B cell (primary cell): ENCODE measurements around the gene SLC30A2. TPM values are rescaled to one million over a fixed set of nuclear protein-coding genes. Genes with fewer than 3 reads are reported as not detected.

Experiments used
- ATAC-seq: fragments of 200-7000 bp; cut with Tn5 transposase; one replicate; pipeline ENCODE4 v1.10.0; 2021; ENCODE audit warnings: low read depth, mild to moderate bottlenecking, moderate number of reproducible peaks, moderate library complexity
- CTCF ChIA-PET: fragments of 350-600 bp; sonication (Branson Sonifier 250); formaldehyde crosslinking; loops from one replicate; lab custom pipeline; 2021; ENCODE audit warnings: antibody characterized with exemption, inconsistent platforms; lab: Charles Lee
- POLR2A ChIA-PET: fragments of 350-600 bp; sonication (Branson Sonifier 250); formaldehyde crosslinking; loops from one replicate; lab custom pipeline; 2021; ENCODE audit warnings: antibody characterized with exemption; lab: Charles Lee
- DNase-seq: peaks from one replicate; pipeline ENCODE4 v3.0.0; 2013
- H2AFZ ChIP-seq: 2 replicates; pipeline ENCODE4 v1.6.1; 2012; ENCODE audit warnings: mild to moderate bottlenecking, low read depth, low read length; ENCODE audit not compliant: insufficient read depth, poor library complexity, severe bottlenecking
- H3K27ac ChIP-seq, 2 donors: 1 replicate in 1 of 2; 2 replicates in 1 of 2; pipeline ENCODE4 v1.5.1; 2012 to 2013; ENCODE audit warnings: low read length in 2 of 2, mild to moderate bottlenecking in 2 of 2, moderate library complexity in 1 of 2
- H3K27me3 ChIP-seq, 4 experiments: fragments of 200-600 bp in 1 of 4; sonication (generic) in 1 of 4; replicated peaks in 1 of 4; 1 replicate in 2 of 4; 2 replicates in 2 of 4; pipeline versions ENCODE4 v1.6.1 to v1.7.0; 2013 to 2016; ENCODE audit warnings: low read length in 3 of 4, mild to moderate bottlenecking in 2 of 4, mixed read lengths in 1 of 4, moderate library complexity in 1 of 4; ENCODE audit not compliant: insufficient read depth in 4 of 4, control insufficient read depth in 3 of 4; ENCODE audit errors: control extremely low read depth in 1 of 4
- H3K36me3 ChIP-seq, 2 experiments: replicated peaks in 1 of 2; 1 replicate in 1 of 2; 2 replicates in 1 of 2; pipeline versions ENCODE4 v1.6.1 to v1.7.1; 2013; ENCODE audit warnings: low read length in 1 of 2; ENCODE audit not compliant: insufficient read depth in 2 of 2, control insufficient read depth in 1 of 2; ENCODE audit errors: control extremely low read depth in 1 of 2, extremely low read depth in 1 of 2
- H3K4me1 ChIP-seq, 2 donors: fragments of 200-600 bp in 1 of 2; sonication (generic) in 1 of 2; 1 replicate in 1 of 2; 2 replicates in 1 of 2; pipeline versions ENCODE4 v1.5.1 to v1.6.1; 2013 to 2017; ENCODE audit warnings: low read length in 2 of 2; ENCODE audit not compliant: control insufficient read depth in 2 of 2, insufficient read depth in 2 of 2
- H3K4me2 ChIP-seq: replicated peaks from 2 replicates; pipeline ENCODE3; 2012; ENCODE audit warnings: mild to moderate bottlenecking, low read depth, low read length; ENCODE audit not compliant: poor library complexity, severe bottlenecking
- H3K4me3 ChIP-seq, 5 experiments: fragments of 200-600 bp in 1 of 5; sonication (generic) in 1 of 5; 1 replicate in 3 of 5; 2 replicates in 2 of 5; pipeline versions ENCODE4 v1.5.1 to v1.7.0; 2011 to 2016; ENCODE audit warnings: low read length in 4 of 5, mild to moderate bottlenecking in 4 of 5, low read depth in 2 of 5, control low read depth in 1 of 5, moderate library complexity in 1 of 5; ENCODE audit not compliant: insufficient read depth in 1 of 5; ENCODE audit errors: control extremely low read depth in 1 of 5, extremely low read depth in 1 of 5
- H3K79me2 ChIP-seq: fragments of 200-600 bp; sonication (generic); one replicate; pipeline ENCODE4 v1.6.0; 2016; ENCODE audit warnings: low read length; ENCODE audit not compliant: control insufficient read depth, insufficient read depth
- H3K9ac ChIP-seq: fragments of 200-600 bp; sonication (generic); 2 replicates; pipeline ENCODE4 v1.6.1; 2017; ENCODE audit warnings: mild to moderate bottlenecking, low read length, moderate library complexity
- H3K9me3 ChIP-seq, 3 donors: one replicate each; pipeline versions ENCODE4 v1.6.1 to v1.7.1; 2013; ENCODE audit warnings: low read length in 2 of 3; ENCODE audit not compliant: control insufficient read depth in 2 of 3, insufficient read depth in 1 of 3; ENCODE audit errors: control extremely low read depth in 1 of 3
- H4K20me1 ChIP-seq: 2 replicates; pipeline ENCODE4 v1.6.0; 2012; ENCODE audit warnings: mild to moderate bottlenecking, low read length; ENCODE audit not compliant: insufficient read depth, control insufficient read depth, poor library complexity, severe bottlenecking
- H3K27ac Mint-ChIP-seq: one replicate; pipeline ENCODE4 v1.8.0; 2021; ENCODE audit warnings: mixed read lengths
- H3K27me3 Mint-ChIP-seq: one replicate; pipeline ENCODE4 v1.8.0; 2021; ENCODE audit warnings: mixed read lengths
- H3K4me1 Mint-ChIP-seq: one replicate; pipeline ENCODE4 v1.8.0; 2021; ENCODE audit warnings: mixed read lengths
- H3K4me3 Mint-ChIP-seq: one replicate; pipeline ENCODE4 v1.8.0; 2021; ENCODE audit warnings: mixed read lengths
- H3K9me3 Mint-ChIP-seq: one replicate; pipeline ENCODE4 v1.8.0; 2022; ENCODE audit warnings: mixed read lengths; ENCODE audit not compliant: insufficient read depth
- EZH2 ChIP-seq: IDR thresholded peaks from 2 replicates; pipeline ENCODE4 v1.6.1; 2012; ENCODE audit warnings: borderline replicate concordance, low read depth, mild to moderate bottlenecking, moderate library complexity, low read length; ENCODE audit not compliant: insufficient read depth, poor library complexity, severe bottlenecking
- WGBS: methylation state at CpG from one replicate; pipeline ENCODE4 v1.1.5; 2013; ENCODE audit warnings: missing lambda C conversion rate; ENCODE audit not compliant: insufficient coverage; 5-methylcytosine and 5-hydroxymethylcytosine counted together
- intact Hi-C: fragments of 100-400 bp; cut with micrococcal nuclease; formaldehyde crosslinking; loops from one replicate; pipeline ENCODE4 v1.10.0; 2022
- polyA plus RNA-seq: library from polyadenylated mRNA; depleted of rRNA; stranded (reverse); fragments of >200 nt; gene quantifications from 2 replicates; pipeline ENCODE4 v1.2.3, GENCODE V29; 2012
- total RNA-seq, 2 donors: library from RNA; stranded (reverse); fragments of 120-200 nt in 1 of 2; gene quantifications; 1 replicate in 1 of 2; 2 replicates in 1 of 2; pipeline versions ENCODE4 v1.2.3 to v1.2.4, GENCODE V29; 2013 to 2022
- TF ChIP-seq, protein P1 (sequence below): fragments of 200-600 bp; IDR thresholded peaks from one replicate; pipeline ENCODE4 v1.8.0; 2022; ENCODE audit warnings: antibody characterized with exemption, mild to moderate bottlenecking

SLC30A2 gene
- total and polyA plus RNA-seq, 2 donors (not counting 1 experiment from before 2014, with no cell fraction given), result not detected

DNA sequence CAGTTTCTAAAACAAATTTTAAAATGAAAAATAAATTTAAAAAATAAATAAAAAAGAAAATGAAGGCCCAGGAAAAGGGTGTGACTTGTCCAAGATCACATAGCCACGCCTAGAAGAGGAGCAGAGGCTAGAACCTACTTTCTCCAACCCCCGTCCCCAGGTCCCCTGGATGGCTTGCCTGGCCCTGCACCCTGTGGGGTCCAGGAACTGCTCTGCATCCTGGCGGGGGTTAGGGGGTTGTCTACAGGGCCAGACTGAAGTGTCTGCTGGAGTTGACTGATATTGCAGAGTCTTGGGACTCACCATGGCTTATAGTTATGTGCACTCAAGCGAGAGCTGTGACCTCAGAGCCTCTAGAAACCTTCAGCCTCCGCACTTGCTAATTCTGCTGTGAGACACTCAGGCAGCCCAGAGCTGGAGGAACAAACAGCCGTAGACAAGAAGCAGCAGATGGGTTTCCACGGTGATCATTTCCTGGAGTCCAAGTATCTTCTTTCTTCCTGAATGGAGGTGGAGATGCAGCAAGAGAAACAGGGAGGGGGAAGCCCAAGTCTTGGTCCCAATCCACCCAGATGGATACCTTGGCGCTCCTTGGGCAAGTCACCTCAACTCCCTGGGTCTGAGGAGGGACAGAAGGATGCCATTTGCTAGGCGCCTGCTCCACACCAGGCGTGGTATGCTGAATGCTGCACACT lies 29.5 kb downstream of the SLC30A2 start:
- Histone ChIP-seq H4K20me1 (no peaks in the 10 kb centered on the region), H3K4me3 (no peak overlapping the region), H3K9ac (no peak overlapping the region), H3K9me3 (no peaks in the 10 kb centered on the region), H2AFZ (no peak overlapping the region), H3K36me3 (no peaks in the 10 kb centered on the region), H3K4me1 (no peaks in the 10 kb centered on the region), H3K27ac (no peak overlapping the region), H3K4me2 (no peak overlapping the region), H3K79me2 (no peaks in the 10 kb centered on the region), H3K27me3 (peaks cover 0 to 3% (median 0%) of the 10 kb centered on the region in 4 experiments)
- TF ChIP-seq EZH2, result no peak
- TF ChIP-seq, protein P1, sequence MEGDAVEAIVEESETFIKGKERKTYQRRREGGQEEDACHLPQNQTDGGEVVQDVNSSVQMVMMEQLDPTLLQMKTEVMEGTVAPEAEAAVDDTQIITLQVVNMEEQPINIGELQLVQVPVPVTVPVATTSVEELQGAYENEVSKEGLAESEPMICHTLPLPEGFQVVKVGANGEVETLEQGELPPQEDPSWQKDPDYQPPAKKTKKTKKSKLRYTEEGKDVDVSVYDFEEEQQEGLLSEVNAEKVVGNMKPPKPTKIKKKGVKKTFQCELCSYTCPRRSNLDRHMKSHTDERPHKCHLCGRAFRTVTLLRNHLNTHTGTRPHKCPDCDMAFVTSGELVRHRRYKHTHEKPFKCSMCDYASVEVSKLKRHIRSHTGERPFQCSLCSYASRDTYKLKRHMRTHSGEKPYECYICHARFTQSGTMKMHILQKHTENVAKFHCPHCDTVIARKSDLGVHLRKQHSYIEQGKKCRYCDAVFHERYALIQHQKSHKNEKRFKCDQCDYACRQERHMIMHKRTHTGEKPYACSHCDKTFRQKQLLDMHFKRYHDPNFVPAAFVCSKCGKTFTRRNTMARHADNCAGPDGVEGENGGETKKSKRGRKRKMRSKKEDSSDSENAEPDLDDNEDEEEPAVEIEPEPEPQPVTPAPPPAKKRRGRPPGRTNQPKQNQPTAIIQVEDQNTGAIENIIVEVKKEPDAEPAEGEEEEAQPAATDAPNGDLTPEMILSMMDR, result no peak
- H3K27ac Mint-ChIP-seq, result no peak overlapping the region
- peaks cover 5% of the 10 kb centered on the region for H3K27me3 Mint-ChIP-seq
- intact Hi-C loops, result no loop called here
- H3K4me3 Mint-ChIP-seq, result no peak overlapping the region
- 84% methylated on average over 6 of the region's 10 CpGs for WGBS
- POLR2A ChIA-PET, result no interaction called here
- H3K4me1 Mint-ChIP-seq, result no peaks in the 10 kb centered on the region
- ATAC-seq (no peak), DNase-seq (no peak)
- CTCF ChIA-PET, result no interaction called here
- H3K9me3 Mint-ChIP-seq, result no peaks in the 10 kb centered on the region

DNA sequence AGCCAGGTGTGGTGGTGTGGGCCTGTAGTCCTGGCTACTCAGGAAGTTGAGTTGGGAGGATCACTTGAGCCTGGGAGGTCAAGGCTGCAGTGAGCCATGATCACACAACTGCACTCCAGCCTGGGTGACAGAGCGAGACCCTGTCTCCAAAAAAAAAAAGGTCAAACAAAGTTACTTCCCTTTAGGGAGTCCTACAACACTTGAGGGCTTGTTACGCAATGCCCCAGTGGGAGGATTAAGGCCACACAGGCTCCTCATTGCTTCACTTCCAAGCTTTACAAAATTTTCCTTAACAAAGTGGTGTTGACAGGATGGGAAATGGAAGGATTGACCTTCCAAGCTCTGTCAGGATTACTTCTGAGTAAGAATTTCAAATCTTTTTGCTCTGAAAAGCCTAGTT lies 30.6 kb downstream of the SLC30A2 start:
- Histone ChIP-seq H3K4me3 (no peak overlapping the region), H3K9me3 (no peaks in the 10 kb centered on the region), H3K27me3 (peaks cover 0 to 2% (median 0%) of the 10 kb centered on the region in 4 experiments), H3K9ac (no peak overlapping the region), H3K27ac (no peak overlapping the region), H3K36me3 (no peaks in the 10 kb centered on the region), H4K20me1 (no peaks in the 10 kb centered on the region), H3K79me2 (no peaks in the 10 kb centered on the region), H3K4me2 (no peak overlapping the region), H2AFZ (no peak overlapping the region), H3K4me1 (no peaks in the 10 kb centered on the region)
- no peak for DNase-seq
- POLR2A ChIA-PET, result no interaction called here
- no peak for TF ChIP-seq EZH2
- TF ChIP-seq, protein P1, result no peak
- Mint-ChIP-seq H3K4me3 (no peak overlapping the region), H3K27me3 (peaks cover 4% of the 10 kb centered on the region), H3K4me1 (no peaks in the 10 kb centered on the region), H3K27ac (no peak overlapping the region), H3K9me3 (no peaks in the 10 kb centered on the region)
- CTCF ChIA-PET, result no interaction called here
- ATAC-seq, result no peak
- 89% methylated on average over 1 of the region's 2 CpGs for WGBS
- intact Hi-C loops, result no loop called here
